HG03103 (cell line): ENCODE data around the gene KCTD14.
"Not testable (repeated sequence)": the region's sequence is repeated elsewhere in the genome, so short reads cannot be mapped to it uniquely, and the experiment has no call there.

ENCODE experiments used
- ATAC-seq: cut with Tn5 transposase; IDR thresholded peaks from one replicate; pipeline ENCODE4 v1.9.1; 2021; ENCODE audit warnings: low read depth; ENCODE audit not compliant: unreplicated experiment

Gene KCTD14

DNA sequence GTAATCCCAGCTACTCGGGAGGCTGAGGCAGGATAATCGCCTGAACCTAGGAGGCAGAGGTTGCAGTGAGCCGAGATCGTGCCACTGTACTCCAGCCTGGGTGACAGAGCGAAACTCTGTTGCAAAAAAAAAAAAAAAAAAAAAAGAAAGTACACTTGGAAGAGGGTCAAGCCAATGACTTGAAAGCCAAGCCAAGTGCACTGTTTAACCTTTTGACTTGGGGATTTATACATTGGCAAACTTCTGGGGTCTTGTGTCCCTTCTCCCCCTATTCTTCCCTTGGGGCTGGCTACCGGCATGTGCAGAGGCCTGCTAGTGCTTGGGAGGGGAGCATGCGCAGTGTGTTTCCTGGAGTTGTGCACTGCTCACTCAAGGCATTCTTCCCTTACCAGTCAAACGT lies 26.3 kb upstream of the KCTD14 start:
- ATAC-seq, result no peak

DNA sequence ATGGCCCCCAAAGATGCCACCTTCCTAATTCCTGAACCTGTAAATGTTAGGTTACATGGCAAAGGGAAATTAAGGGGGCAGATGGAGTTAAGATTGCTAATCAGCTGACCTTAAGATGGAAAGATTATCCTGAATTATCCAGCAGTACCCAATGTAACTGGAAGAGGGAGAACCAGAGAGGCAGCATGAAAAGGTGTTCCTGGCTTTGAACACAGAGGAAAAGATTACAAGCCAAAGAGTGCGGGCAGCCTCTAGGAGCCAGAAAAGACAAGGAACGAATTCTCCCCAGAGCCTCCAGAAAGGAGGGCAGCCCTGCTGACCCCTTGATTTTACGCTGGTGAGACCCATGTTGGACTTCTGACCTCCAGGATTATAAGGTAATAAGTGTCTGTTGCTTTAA lies 25.5 kb upstream of the KCTD14 start:
- ATAC-seq, result no peak

DNA sequence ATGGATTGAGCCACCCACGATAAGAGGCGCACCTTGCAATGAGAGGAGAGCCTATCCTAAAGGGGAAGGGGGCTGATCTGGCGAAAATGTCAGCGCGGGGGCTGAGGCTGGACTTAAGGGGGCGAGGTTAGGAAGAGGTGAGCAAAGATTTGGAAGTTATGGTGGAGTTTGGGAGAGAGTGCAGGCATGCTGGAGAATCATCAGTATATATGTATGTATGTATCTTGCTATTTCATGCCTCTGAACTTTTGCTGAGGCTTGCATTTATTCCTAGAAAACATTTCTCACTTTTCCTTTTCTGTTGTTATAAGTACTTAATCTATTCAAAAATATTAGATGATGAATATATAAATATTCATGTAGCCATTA lies 23.4 kb upstream of the KCTD14 start:
- no peak for ATAC-seq

DNA sequence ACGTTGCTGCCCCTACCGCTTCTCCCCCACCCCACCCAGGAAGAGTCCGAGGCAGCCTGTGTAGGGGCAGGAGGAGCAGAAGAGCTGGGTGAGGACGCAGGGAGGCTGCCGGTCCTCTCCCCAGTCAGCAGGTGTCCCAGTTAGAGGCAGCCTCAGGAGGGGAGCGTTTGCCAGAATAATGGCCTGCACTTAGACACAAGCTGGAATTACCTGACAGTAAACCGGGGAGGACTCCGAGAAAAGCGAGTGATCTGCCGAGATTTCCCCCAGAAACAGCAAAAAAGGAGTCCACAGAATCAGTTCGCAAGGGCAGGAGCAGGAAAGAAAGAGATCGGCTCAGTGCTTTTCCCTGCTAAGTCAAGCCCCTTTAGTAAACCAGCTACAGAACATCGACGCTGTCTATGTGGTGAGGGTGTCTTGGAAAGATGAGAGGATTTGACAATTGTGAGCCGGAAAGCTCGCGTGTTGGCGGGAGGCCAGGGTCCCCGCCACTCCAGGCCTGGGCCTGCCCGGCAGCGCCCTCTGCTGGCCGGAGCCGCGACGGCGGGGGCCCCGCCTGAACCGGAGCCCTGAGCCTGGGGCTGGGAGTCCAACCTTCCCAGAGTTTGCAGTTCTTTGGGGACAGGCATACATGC lies 22.9 kb upstream of the KCTD14 start:
- no peak for ATAC-seq

DNA sequence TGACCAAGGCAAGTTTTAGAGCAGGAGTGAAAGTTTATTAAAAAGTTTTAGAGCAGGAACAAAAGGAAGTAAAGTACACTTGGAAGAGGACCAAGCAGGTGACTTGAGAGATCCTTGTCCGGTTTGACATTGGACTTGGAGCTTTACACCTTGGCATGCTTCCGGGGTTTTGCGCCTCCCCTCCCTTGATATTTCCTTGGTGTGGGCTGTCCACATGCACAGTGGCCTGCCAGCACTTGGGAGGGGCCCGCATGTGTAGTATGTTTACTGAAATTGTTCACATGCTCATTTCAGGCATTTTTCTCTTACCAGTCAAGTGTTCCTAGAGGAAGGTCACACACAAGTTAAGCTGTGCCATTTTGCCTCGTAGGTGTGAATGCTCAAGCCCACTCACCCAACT lies 21.6 kb upstream of the KCTD14 start:
- no peak for ATAC-seq

DNA sequence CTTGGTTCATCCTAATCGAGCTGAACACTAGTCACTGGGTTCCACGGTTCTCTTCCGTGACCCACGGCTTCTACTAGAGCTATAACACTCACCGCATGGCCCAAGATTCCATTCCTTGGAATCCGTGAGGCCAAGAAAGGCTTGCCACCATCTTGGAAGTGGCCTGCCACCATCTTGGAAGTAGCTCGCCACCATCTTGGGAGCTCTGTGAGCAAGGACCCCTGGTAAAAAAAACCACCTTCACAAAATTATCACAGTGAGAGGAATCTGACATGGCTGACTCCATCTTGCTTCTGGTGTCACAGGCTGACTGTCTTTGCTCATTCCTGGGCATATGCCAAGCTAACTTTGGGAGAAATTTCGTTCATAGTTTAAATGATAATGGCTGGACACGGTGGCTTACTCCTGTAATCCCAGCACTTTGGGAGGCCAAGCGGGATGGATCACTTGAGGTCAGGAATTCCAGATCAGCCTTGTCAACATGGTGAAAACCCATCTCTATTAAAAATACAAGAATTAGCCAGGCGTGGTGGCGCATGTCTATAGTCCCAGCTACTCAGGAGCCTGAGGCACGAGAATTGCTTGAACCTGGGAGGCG lies 18.9 kb upstream of the KCTD14 start:
- no peak for ATAC-seq

DNA sequence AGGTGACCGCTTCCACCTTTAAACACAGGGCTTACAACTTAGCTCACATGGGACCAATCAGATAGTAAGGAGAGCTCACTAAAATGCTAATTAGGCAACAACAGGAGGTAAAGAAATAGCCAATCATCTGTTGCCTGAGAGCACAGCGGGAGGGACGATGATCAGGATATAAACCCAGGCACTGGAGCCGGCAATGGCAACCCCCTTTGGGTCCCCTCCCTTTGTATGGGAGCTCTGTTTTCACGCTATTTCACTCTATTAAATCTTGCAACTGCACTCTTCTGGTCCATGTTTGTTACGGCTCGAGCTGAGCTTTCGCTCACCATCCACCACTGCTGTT lies 18.3 kb upstream of the KCTD14 start:
- ATAC-seq, result not testable (repeated sequence)

DNA sequence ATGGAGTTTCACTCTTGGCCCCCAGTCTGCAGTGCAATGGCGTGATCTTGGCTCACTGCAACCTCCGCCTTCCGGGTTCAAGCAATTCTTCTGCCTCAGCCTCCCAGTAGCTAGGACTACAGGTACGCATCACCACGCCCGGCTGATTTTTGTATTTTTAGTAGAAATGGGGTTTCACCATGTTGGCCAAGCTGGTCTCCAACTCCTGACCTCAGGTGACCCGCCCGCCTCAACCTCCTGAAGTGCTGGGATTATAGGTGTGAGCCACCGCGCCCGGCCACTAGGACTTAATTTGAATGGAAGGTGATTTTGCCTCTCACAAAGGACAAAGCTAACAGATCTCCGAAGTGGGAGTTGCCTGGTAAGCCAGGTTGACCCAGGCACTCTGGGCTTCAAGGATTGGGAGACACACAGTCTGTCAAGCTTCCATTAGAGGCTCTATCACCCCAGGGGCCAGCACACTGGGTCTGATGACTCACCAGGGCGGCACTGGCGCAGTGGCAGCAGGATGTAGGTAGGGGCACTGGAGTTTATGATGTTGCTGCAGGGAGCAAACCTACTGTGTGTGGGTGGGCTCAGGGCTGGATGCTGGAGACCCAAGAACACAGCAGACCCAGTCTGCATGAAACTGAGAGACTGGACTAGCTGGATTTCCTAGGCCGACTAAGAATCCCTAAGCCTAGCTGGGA lies 17.8 kb upstream of the KCTD14 start:
- ATAC-seq, result no peak

DNA sequence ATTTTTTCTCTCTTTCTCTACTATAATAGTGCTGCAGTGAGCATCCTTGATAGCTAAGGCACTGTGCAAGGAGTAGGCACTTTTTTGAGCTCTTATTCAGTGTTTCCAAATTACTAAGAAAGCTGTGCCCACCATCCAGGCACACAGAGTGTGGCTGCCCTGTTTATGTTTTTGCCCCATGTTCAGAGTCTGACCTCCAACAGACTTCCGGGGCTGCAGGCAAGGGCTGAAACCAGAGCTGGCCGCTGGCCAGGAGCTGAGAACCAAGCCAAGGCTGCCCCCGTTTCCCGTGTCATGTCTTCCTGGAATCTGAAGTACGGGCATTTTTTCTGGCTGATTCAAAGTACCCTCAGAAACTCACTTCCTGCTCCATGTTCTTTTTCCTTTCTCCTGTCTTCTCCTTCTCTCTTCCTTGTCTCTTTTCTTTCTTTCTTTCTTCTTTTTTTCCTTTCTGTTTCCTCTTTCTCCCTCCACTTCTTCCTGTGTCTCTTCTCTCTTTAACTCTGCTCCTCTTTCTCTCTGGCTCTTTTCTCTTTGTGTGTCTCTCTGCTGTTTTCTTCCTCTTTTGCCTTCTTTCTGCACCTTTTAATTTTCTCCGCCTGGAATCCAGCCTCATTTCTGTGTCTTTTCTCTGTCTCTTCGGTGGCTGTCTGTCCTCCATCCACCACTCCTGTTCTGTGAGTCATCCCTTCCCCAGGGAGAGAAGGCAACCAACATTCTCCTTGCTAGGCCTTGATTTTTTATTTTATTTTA lies 17.0 kb upstream of the KCTD14 start:
- peak; percentile 58 for ATAC-seq

DNA sequence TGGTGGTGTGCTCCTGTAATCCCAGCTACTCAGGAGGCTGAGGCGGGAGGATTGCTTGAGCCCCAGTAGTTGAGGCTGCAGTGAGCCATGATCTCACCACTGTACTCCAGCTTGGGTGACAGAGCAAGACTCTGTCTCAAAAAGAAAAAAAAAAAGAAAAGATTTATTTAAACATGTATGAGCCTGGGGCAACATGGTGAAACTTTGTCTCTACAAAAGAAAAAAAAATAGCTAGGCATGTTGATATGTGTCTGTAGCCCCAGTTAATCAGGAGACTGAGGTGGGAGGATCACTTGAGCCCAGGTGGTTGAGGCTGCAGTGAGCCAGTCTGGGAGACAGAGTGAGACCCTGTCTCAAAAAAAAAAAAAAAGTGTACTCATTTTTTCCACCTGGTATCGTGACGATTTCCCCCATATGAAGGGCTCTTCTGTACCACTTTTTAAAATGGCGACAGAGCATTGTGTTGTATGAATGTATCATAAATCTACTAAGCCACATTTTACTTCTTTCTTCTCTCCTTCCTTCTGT lies 16.4 kb upstream of the KCTD14 start:
- ATAC-seq, result no peak

DNA sequence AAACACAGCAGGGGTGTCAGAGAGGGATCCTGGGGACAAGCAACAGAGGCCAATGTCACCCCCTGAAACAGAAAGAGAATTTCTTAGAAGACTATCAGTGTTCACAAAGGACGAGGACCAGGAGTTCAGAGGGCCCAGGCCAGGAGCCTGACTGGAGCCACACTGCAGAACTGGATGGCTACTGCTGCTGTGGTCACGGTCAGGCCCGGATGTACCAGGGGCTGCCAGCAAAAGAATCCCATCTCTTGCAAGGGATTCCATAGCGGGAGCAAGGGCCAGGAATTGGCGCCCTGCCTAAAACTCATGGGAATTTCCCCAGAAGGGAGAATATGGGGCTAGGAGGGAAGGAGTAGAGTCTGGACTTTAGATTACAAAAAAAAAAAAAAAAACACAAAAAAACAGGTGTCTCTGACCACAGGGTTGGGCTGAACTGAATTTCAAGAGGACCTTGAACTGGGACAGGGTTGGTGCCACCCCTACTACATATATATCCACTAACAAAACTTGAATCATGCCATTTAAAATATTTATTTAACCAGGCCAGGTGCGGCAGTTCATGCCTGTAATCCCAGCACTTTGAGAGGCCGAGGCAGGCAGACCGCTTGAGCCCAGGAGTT lies 15.7 kb upstream of the KCTD14 start:
- ATAC-seq, result no peak

DNA sequence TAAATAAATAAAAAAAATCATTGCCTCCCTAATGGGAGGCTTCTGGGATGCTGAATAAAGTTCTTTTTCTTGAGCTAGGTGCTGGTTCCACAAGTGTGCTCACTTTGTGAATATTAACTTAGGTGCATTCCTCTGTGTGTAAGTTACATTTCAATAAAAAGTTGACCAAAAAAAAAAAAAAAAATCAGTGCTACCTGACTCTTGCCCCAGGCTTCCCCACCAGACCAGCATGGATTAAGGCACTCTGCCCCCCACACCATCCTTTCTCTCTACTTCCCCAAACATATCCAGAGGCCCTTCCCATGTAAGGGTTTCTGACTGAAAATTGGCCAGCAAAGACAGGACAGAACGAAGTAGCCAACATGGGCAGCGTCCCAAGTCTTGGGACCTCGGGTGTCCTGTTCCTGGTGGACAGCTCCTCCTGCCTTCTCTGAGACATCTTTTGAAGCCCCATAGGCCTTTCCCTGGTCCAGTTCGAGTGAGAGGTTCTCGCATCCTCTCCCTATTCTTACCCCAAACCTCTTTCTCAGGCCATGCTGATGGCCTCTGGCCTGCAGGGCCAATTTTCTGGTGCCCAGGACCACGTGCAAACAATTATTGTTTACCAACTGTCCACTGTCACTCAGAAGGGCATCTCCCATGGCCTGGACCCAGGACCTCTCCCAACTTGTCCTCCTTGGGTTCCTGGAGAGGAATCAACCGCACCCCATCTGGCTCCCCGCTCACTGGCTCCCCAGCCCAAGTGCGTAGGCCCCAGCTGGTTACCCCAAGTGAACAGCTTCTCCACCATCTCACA lies 14.9 kb upstream of the KCTD14 start:
- no peak for ATAC-seq

DNA sequence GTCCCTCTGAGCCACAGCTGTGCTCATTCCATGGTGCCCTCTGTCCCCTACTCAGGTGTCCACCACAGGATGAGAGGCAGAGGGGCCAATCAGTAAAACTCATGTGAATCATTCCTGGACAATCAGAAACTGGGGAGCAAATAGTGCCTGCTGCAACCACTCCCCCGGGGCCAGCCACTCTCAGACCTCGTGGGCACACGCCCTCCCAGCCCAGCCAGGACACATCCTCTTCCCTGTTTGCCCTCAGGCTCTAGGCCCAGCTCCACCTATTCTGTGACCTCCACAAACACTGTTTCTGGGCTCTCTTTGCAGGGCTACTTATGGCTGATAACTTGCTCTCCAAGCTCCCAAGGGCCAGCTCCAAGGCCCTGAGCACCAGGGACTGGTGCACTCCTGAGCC lies 14.0 kb upstream of the KCTD14 start:
- no peak for ATAC-seq

DNA sequence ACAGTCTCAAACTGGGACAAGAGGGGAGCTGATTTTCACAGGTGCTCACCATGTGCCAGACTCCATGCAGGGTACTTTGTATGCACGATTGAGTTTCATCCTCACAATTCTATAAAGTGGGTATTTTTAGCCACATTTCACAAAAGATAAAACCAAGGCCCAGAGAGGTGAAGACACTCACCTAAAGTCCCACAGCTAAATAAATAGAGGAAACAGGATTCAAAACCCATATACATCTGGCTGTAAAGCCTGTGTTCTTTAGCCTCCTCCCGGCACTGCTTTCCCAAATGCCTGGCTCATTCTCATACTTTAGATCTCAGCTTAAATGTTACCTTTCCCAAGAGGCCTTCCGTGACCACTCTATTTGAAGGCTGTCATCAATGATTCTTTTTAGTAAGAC lies 13.2 kb upstream of the KCTD14 start:
- ATAC-seq, result no peak

DNA sequence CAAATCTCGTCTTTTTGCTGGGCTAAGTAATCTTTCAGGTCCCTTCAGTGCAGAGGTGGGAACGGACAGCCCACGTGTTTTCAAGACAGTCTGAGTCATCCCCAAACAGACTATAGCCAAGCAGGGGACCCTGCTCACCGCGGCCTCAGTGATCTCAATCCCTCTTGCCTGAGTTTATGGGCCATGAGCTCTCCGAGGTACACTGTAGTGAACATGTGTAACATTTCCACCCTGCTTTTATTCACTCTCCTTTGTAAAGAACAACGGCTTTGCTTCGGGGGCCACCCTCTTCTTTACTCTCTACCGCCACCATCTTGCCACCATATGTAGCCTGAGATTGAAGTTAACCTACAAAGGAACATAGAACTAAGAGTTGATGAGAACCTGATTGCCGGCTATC lies 11.5 kb upstream of the KCTD14 start:
- no peak for ATAC-seq

DNA sequence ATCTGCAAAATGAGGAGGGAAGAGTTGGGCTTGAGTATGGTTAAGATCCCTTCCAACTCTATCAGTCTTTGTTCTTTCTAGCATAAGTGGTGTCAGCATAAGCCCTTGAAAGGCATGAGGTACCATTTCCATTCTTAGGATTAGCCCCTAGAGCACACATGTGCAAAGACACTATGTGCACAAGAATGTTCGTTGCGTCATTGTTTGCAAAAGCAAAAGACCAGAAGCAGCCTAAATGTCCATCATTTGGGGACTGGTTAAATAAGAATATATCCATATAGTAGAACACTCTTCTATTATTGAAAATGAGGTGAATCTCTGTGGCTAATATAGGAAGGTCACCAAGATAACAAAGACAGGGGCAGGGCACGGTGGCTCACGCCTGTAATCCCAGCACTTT lies 10.0 kb upstream of the KCTD14 start:
- ATAC-seq, result no peak

DNA sequence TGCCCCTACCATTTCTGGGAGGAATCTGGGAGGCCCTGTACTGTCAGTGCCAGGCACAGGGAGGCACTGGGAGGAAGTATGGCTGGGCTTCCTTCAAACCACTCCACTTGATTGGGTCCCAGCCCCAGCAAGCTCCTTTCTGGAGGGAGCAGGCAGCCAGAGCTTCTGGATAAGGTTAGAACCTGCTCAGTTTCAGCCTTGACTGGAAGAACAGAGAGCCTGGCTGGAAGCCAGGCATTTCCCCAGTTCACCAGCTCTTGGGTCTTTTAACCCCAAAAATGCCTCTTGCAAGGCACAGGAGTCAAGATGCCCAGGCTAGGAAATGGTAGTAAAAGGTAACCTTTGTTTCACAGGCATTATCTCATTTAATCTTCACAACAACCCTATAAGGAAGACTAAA lies 9.0 kb upstream of the KCTD14 start:
- ATAC-seq, result no peak

DNA sequence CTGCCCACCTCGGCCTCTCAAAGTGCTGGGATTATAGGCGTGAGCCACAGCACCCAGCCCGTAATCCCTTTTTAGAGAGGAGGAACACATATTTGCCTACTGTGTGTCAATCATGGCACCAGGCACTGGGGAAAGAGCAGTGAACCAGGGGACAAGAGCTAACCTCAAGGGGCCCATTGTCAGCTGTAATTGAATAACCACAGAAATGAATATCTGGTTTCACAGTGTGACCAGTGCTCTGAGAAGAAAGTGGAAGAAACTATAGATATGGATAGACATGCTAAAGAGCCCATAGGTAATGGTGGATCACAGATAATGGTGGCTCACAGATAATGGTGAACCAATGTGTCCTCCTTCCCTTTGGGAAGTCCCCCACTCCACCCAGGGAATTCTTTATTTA lies 8.6 kb upstream of the KCTD14 start:
- ATAC-seq, result peak; percentile 73

DNA sequence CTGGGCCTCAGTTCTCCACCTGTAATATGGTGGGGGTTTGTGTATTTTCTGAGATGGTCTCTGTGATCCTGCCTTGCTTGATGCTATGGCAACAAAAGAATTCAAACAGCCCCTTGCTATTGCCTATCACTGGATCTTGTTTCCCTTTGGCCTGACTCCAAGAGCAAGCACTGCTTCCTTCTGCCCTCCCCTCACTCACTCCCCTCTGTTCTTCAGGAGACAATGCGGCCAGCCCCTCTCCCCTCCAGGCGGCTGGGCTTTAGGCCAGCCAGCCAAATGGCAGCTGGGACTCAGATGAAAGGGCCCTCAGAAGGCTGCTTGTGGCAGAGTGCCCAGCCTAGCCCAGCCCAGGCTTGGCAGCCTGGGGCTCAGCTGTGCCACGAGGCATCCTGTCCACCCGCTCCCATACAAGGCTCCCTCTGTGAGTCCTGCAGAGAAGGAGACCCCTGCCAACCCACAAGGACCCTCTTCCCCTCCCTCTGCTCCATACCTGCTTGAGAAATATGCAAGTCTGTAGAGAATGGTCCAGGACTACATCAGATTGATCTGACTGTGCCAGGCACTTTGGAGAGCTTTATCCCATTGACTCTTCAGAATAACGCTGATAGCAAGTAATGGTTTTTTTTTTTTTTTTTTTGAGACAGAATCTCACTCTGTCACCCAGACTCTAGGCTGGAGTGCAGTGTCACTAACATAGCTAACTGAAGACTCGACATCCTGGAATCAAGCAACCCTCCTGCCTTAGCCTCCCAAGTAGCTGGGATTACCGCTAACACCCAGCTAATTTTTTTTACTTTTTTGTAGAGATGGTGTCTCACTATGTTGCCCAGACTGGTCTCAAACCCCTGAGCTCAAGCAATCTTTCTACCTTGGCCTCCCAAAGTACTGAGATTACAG lies 7.6 kb upstream of the KCTD14 start:
- no peak for ATAC-seq
